Middle frontal gyrus (tissue), 1 donor: ENCODE results near the gene EXT2.
A peak's percentile ranks its signal among the peaks of the same experiment; 100 is the strongest.

Experiments
- DNase-seq: peaks from one replicate; pipeline ENCODE4 v3.0.0-alpha.2; 2015; ENCODE audit warnings: low spot score; ENCODE audit errors: extremely low spot score

Gene EXT2

DNA sequence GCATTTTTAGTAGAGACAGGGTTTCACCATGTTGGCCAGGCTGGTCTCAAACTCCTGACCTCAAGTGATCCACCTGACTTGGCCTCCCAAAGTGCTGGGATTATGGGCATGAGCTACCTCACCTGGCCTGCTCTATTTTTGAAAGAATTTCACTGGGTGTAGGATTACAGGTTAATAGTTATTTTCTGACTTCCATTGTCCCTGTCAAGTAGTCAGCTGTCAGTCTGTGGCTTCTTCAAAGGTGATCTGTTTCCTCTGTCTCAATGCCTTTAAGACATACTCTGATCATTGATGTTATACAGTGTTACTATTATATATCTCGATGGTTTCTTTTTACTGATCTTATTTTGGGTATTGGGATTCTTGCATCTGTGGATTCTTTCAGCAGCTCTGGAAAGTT is 10.1 kb upstream of the EXT2 start:
- no peak for DNase-seq

DNA sequence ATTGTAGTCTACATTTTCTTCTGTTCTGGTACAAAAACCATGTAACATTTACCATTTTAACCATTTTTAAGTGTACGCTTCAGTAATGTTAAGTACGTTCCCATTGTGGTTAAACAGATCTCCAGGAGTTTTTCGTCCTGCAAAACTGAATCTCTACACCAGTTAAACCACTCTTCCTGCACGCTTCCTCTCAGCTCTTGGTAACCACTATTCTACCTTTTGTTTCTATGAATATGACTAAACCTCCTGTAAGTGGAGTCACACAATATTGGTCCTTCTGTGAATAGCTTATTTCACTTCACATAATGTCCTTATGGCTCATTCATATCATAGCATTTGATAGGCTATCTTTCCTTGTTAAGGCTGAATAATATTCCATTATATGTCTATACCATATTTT is 7.1 kb upstream of the EXT2 start:
- DNase-seq: no peak

DNA sequence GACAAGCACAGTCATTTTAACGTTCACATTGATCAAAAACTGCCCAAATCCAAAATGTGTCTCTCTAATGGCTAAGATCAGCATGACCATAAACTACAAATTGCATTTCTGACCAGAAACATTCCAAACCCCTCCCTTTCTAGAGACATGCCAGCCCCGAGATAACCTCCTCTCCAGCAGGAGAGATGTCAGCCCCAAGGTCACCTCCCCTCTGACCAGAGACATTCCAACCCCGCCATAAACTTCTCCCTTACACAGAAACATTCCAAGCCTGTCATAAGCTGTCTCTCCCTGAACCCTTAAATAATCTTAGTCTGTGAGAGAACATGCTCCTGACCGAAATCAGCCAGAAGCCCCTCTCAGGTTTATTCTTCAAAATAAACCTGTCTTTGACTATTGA is 6.6 kb upstream of the EXT2 start:
- no peak for DNase-seq

DNA sequence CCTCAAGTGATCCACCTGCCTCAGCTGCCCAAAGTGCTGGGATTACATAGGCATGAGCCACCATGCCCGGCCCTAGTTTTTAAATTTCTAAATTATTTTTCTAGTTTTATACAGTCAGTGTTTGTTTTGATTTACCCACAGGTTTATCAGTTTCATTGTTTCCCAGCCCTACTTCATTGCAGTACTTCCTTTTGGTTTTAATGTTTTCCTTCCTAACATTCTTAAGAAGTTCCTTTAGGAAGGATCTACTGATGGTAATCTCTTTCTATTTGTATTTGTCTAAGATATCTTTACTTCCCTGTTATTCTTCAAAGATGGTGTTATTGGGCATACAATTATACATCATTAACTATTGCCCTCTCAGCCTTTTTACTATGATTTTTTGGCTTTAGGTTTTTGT is 4.9 kb upstream of the EXT2 start:
- DNase-seq: no peak

DNA sequence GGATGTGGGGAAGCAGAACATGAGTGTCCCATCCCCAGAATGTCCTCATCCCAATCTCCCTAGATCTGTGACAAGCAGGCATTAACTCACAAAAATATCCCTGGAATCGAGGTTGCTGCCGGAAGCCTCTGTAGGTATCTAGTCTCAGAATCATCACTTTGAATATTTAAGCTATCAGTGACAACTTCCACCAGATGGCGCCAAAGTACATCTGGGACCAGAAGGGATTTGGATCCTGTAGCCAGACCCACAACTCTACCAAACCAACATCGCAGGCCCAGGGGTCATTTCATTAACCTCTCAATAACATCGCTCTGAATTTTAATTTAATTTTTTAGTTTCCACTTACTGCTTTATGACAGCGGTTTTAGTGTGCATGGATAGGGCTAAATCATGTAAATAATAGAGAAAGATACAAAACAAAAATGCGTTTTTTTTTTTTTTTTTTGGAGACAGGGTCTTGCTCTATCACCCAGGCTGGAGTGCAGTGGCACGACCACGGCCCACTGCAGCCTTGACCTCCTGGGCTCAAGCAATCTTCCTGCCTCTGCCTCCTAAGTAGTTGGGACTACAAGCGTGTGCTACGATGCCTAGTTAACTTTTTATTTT is 1.1 kb upstream of the EXT2 start:
- DNase-seq: peak; percentile 83

DNA sequence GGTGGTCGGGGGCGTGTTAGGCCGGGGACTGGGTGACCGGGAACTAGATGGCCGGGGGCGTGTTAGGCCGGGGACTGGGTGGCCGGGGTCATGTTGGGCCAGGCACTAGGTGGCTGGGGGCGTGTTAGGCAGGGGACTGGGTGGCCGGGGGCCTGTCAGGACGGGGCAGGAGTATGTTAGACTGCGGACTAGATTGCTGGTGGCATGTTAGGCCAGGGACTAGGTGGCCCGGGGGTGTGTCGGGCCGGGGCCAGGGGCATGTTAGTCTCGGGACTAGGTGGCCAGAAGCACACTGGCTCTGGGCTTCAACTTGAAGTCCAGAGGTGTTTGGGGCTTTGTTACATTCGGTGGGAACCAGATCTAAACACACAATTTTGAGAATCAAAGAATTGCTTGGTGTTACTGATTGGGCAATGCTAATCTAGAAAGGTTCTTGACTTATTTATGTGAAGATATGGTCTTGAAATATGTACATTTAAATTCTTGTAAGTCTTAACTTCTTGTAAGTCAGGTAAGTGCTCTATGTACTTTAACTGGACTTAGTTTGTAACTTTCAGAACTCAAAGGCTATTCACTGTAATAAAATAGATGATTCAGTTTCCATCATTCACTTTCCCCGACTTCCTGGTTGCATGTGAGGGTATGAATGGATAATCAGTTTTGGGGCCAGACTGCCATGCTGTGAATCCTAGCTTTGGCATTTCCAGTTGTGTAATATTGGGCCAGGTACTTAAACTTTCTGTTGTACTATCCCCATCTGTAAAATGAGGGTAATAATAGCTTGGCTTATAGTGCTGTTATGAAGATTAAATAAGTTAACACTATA is 1.1 kb downstream of the EXT2 start:
- no peak for DNase-seq

DNA sequence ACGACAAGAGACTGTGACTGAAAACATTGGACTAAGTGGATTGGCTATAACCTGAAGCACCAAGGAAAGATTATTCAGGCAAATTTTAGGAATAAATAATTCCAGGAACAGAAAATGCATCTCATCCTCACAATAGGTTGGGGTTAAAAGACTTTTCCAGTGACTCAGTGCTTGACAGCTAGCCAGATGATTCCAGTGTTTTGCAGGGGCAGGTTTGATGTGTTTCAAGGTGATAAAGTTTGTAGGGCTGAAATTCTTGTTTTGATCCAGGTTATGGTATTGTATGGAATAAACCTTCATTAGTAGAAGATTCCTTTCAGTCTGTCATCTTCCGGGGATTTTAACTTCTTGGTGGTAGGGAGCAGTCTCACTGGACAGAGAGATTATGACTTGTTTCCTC is 2.3 kb downstream of the EXT2 start:
- DNase-seq: no peak

DNA sequence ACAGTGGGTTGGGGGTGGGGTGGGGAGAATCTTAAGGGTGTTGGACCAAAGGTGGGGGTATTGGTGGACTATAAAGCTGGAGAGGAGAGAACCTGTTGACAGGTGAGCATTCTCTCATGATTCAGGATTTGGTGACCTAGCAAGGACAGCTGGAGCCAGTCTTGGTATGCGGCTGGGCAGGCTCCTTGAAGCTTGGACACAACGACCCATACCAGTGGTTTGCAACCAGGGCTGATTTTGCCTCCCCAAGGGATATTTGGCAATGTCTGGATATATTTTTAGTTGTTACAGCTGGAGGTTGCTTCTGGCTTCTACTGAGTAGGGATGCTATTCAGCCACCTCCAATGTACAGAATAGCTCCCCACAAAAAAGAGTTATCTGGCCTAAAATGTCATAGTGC is 5.6 kb downstream of the EXT2 start:
- DNase-seq: no peak

DNA sequence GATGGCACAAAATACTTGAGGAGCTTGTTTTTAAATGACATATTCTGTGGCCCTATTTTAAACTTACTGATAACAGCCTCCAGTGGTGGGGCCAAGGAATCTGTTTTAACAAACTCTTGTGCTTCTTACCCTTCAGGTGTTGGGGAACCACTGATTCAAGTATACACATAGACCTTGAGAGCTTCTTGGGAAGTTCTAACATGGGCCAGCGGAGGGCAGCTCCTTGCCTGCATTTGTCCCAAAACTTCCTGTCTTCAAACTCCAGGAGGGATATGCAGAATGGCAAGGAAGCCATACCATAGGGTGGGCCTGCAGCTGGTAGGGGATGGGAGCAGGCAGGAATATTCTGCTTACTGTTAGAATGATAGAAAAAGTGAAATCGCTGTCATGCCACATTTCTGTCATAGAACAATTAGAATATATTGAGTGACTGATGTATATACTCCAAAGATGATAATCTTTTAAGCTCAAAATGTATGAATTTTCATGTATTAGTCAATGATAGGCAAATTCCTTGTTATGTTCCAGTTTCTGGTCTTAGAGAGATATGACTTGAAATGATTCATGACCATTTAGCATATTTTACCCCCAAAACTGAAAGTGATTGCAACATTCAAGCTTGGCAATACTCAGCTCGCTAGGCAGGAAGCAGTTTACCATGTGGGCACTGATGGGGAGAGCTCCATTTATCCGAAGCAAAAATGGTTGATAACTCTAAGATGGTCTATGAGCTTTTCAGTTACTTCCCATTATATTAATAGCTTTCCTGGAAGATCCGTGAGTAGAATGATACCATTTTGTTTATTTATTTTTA is 9.2 kb downstream of the EXT2 start:
- no peak for DNase-seq

DNA sequence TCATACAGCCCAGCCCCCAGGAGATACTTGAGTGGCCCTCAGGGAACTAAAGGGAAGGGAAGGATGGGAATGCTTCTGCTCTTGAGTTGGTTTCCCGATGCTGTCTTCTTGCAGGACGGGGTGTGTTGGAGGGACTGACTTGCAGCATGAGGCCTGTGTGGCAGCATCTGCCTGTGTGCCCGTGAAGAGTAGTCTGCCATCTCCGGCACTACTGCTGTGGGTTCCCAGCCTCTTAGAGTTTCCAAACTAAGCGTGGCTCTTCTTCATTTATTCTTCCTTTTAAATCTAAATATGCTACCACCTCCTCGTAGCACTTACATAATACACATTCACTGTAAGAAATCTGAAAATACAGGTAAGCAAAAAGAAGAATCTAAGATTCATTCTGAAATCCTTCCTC is 12.8 kb downstream of the EXT2 start:
- DNase-seq: no peak

DNA sequence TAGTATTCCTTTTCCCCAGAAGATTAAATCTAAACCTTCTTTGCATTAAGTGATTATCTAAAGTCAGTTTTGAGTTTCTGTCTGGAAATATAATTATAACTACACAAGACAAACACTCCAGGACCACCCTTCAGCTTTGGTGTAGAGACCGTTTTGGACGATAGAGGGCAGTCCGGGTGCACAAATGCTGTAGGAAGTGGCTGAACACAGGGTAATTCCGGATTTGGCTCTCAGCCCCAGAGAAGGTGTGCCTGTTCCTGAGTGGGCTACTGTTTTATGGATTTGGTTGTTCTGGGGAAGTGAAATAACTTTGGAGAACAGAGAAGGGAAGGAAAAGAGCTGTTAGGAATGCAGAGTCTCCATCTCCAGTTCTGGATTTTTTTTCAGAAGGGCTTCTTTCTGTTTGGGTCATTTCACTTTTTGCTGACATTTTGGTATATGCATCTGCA is 14.8 kb downstream of the EXT2 start:
- DNase-seq: no peak

DNA sequence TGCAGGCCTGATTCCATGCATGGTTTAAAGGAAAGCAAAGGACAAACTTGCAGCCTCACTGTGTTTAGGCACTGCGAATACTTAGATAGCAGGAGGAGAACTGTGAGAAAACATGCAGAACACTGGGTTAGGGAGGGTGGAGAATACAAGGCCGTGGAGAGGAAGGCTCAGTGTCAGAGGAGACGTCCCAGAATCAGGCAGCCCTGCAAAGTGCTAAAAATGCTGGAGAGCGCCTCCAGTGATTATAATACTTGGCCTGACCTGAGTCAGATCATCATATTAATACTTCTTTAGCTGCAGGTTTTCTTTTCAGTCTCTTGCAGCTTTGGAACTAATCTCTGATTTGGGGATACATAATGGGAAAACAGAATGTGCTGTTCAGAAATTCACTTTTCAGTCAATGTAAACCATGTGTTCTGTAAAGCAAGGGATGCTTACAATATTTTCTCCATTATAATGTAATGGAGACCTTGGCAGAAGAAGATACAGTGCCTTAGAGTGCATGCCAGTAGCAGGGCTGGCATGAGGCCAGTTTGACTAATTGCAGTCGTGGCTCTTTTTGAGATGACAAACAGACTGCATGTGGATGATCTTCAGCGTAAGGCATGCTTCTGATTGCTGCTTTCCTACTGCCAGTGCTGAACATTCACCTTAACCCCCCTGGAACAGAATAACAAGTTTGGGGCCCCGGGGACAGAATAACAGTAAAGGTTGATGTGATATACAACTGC is 16.8 kb downstream of the EXT2 start:
- no peak for DNase-seq

DNA sequence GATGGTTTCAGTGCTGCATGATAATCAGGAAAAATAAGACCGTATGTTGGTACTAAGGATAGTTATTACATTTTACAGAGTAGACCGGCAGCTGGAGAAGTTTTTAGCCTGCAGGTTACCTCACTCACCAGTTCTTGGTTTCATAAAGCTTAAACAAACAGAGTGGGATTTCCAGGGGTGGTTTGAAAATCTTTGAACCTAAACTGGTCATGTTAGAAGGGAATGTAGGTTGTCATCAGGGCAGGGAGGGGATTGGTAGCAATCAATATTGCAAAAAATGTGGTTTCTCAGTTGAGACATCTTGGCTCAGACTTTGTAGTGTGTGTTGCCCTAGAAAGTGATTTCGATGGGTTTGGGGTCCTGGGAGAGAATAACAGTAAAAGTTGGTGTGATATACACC is 17.5 kb downstream of the EXT2 start:
- no peak for DNase-seq

DNA sequence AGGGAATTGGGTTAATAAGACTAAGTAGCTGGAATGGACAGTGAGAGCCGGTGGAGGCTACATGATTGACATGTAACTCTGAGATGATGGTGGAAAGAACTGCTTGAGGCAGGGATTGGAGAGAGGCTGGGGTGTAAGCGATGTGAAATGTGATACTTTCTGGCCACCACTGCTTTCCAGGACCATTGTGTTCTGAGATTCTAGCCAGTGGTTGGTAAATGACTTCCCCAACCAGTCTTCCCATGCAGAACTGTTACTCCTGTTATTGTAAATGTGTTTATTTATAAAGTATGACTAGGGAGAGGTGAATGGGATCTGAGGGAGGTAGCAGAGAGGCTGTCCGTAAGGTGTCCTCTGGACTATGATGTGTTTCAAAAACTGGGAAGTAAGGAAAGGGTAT is 18.1 kb downstream of the EXT2 start:
- no peak for DNase-seq

DNA sequence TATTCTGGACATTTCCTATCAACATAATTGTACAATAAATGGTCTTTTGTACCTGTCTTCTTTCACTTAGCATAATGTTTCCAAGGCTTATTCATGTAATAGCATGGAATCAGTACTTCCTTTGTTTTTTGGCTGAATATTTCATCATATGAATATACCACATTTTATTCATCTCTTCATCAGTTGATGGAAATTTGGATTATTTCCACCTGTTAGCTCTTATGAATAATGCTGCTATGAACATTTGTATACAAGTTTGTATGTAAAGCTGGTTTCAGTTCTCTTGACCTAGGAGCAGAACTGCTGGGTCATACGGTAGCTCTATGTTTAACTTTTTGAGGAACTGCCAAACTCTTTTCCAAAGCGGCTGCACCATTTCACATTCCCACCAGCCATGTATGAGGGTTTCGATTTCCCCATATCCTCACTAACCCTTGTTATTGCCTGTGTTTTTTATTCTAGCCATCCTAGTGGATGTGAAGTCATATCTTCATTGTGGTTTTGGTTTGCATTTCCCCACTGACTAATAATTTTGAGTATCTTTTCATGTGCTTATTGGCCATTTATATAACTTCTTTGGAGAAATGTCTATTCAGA is 20.9 kb downstream of the EXT2 start:
- DNase-seq: no peak

DNA sequence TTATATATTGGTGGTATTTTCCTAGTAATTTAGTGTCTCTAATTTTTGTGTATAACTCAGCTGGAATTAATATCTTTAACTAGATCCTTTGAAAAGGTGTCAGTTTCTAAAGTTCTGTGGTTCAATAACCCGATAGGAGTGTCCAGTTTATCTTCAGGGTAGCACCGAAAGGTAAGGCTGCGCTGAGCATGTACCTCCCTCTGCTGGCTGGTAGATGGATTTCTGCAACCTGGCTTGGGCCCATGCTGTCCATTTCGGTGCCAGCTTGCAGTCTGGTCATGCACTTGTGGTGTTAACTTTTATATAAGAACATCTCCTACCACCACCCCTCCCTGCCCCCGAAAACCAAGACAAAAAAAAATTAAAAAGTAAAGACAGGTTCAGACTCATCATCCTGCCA is 24.7 kb downstream of the EXT2 start:
- no peak for DNase-seq

DNA sequence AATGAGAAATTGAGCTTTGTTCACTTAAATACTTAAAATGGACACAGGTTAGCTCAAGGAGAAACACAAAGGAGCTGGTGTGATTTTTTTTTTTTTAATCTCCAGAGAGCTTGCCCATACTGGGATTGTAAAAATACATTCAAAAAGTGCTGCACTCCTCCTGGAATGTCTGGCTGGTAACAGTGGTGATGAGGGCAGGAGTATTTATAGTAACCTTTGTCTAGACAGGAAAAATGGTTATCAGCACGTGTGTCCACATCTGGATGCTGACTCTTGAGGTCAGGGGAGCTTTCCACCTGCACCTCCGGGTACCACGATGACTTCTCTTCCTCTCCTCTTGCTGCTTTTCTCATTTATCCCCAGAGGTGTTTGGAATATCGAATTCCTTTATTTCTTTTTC is 30.1 kb downstream of the EXT2 start:
- DNase-seq: no peak

DNA sequence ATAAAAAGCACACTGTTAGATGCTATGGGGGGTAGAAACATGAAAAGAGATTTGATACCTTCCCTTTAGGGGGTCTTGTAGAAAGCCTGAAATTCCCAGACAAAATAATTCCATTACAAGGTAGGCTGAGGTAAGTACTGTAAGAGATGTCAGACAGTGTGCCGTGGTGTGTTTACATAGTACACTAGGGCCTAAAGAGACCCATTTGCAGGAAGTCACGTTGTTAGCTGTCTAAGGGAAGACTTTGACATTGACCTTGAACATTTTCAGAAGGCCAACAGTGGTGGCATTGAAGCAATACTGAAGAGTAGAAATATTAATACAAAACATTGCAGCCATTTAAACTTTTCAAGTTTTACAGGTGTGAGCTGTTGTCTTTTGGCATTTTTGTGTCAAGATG is 30.8 kb downstream of the EXT2 start:
- no peak for DNase-seq

DNA sequence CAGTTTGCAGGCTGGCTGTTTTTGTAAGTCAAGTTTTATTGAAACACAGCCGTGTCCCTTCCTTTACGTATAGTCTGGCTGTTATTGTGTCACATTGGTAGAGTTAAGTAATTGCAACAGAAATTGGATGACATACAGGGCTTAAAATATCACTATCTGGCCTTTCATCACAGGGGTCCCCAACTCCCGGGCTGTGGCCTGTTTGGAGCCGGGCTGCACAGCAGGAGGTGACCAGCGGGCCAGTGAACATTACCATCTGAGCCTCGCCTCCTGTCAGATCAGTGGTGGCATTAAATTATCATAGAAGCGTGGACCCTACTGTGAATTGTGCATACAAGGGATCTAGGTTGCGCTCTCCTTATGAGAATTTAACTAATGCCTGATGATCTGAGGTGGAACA is 31.7 kb downstream of the EXT2 start:
- DNase-seq: no peak

DNA sequence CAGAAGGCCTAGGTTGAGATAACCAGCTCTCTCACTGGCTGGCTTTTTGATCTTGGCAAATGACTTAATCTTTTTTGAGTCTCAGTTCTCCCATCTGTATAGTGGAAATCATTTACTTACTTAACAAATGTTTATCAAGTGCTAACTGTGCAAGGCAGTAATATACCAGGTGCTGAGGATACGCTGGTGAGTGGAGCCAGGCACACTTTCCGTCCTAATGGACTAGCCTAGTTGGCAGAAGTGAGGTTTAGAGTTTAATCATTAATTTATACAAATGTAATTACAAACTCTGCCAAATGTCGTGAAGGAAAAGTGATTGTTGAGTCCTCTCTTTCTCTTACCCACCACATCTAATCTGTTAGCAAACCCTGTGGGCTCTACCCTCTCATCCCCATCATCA is 33.3 kb downstream of the EXT2 start:
- no peak for DNase-seq

DNA sequence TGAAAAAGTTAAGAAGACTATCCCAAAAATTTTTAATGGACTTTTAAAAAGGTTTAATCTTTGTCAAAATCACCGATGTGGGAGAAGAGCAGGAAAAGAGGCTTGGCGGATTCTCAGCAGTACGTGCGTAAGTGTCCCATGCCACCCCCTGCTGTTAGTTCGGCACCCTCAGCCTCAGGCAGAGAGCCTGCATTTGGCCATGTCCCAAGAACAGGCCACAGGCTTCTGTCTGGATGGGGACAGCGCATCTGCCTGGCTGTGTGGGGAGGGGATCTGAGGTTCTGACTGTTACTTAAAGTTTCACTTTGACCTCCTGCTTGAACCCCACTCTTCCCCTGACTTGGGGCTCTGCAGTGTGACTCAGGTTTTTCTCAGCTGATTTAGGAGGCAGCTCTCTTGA is 35.3 kb downstream of the EXT2 start:
- DNase-seq: no peak
